SK-N-MC (cell line): ENCODE results near the gene PARD3.

Experiments used
- EZH2 ChIP-seq: fragments of 200-600 bp; sonication (generic); IDR thresholded peaks from one replicate; pipeline ENCODE4 v1.6.1; 2017; ENCODE audit warnings: antibody characterized with exemption
- POLR2AphosphoS5 ChIP-seq: IDR thresholded peaks from 2 replicates; pipeline ENCODE4 v1.6.1; 2012; ENCODE audit warnings: mild to moderate bottlenecking, low read depth, low read length, borderline replicate concordance

GRCh38 chr10:34717429-34717828 is 97.7 kb downstream of the PARD3 start:
- no peak for TF ChIP-seq EZH2
- TF ChIP-seq POLR2AphosphoS5: no peak
